DOHH2 (cell line): ENCODE measurements around the gene NMNAT2.

Experiments used
- EZH2phosphoT487 ChIP-seq: fragments of 200-600 bp; sonication (generic); IDR thresholded peaks from 2 replicates; pipeline ENCODE4 v1.6.1; 2017; ENCODE audit warnings: borderline replicate concordance, mild to moderate bottlenecking, antibody characterized with exemption, low read length, moderate library complexity, mixed read lengths
- TF ChIP-seq, protein P1 (sequence below): fragments of 200-600 bp; sonication (generic); IDR thresholded peaks from one replicate; pipeline ENCODE4 v1.5.1; 2014; ENCODE audit warnings: antibody characterized with exemption, mild to moderate bottlenecking, low read depth, low read length; ENCODE audit not compliant: poor library complexity, severe bottlenecking

DNA sequence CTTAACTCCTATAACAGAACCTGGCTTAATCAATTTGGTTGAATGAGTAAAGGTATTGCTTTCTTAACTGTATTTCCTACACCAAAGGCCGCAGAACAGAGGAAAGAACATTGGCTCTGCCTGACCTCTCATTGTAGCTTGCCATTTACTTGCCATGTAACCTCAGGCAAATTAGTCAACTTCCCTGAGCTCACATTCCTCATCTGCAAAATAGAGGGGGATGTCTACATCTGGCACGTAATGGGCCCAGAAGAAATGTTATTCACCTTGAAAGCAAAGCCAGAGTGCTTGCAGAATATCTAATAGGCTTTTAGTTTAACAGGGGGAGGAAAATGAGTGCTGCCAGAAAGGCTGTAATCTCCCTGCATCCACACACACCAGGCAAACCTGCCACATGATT, 187.8 kb downstream of the NMNAT2 start:
- TF ChIP-seq, protein P1, sequence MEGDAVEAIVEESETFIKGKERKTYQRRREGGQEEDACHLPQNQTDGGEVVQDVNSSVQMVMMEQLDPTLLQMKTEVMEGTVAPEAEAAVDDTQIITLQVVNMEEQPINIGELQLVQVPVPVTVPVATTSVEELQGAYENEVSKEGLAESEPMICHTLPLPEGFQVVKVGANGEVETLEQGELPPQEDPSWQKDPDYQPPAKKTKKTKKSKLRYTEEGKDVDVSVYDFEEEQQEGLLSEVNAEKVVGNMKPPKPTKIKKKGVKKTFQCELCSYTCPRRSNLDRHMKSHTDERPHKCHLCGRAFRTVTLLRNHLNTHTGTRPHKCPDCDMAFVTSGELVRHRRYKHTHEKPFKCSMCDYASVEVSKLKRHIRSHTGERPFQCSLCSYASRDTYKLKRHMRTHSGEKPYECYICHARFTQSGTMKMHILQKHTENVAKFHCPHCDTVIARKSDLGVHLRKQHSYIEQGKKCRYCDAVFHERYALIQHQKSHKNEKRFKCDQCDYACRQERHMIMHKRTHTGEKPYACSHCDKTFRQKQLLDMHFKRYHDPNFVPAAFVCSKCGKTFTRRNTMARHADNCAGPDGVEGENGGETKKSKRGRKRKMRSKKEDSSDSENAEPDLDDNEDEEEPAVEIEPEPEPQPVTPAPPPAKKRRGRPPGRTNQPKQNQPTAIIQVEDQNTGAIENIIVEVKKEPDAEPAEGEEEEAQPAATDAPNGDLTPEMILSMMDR: no peak
- no peak for TF ChIP-seq EZH2phosphoT487
